Upper lobe of left lung (tissue), 6 donors: ENCODE data around the gene TXNRD1. TPM values are rescaled to one million over a fixed set of nuclear protein-coding genes. Genes with fewer than 3 reads are reported as not detected.
A peak's percentile ranks its signal among the peaks of the same experiment; 100 is the strongest.

Experiments
- ATAC-seq, 2 donors: fragments of 200-7000 bp; cut with Tn5 transposase; one replicate each; pipeline ENCODE4 v1.9.1; 2022; ENCODE audit warnings: mild to moderate bottlenecking in 2 of 2, moderate library complexity in 2 of 2; ENCODE audit not compliant: low FRiP score in 2 of 2
- DNase-seq, 2 donors: peaks; one replicate each; pipeline ENCODE4 v3.0.0-alpha.2; 2019 to 2020
- H3K27ac ChIP-seq, 4 donors: fragments of 200-600 bp; sonication (generic); one replicate each; pipeline ENCODE4 v1.5.1; 2016 to 2019
- H3K27me3 ChIP-seq, 4 donors: fragments of 200-600 bp; sonication (generic); one replicate each; pipeline ENCODE4 v1.5.1; 2017 to 2019
- H3K36me3 ChIP-seq, 4 donors: fragments of 200-600 bp; sonication (generic); one replicate each; pipeline ENCODE4 v1.5.1; 2016 to 2019
- H3K4me1 ChIP-seq, 4 donors: fragments of 200-600 bp; sonication (generic); one replicate each; pipeline ENCODE4 v1.5.1; 2018 to 2019
- H3K4me3 ChIP-seq, 4 donors: fragments of 200-600 bp; sonication (generic); one replicate each; pipeline ENCODE4 v1.5.1; 2017 to 2019; ENCODE audit warnings: mild to moderate bottlenecking in 2 of 4, moderate library complexity in 1 of 4
- H3K9me3 ChIP-seq, 4 donors: fragments of 200-600 bp; sonication (generic); one replicate each; pipeline ENCODE4 v1.5.1; 2018 to 2019
- CTCF ChIP-seq, 6 experiments: fragments of 450-650 bp in 4 of 6; fragments of 200-600 bp in 2 of 6; sonication (generic) in 2 of 6; IDR thresholded peaks; one replicate each; pipeline ENCODE4 v1.5.1; 2016 to 2019; ENCODE audit warnings: antibody characterized with exemption in 6 of 6
- EP300 ChIP-seq, 4 donors: sonication (generic); formaldehyde crosslinking; IDR thresholded peaks; one replicate each; pipeline ENCODE4 v1.5.1; 2017; ENCODE audit warnings: antibody characterized with exemption in 4 of 4, control low read depth in 2 of 4
- POLR2A ChIP-seq, 4 donors: fragments of 450-650 bp; IDR thresholded peaks; one replicate each; pipeline ENCODE4 v1.5.1; 2016 to 2017; ENCODE audit warnings: antibody characterized with exemption in 4 of 4, mild to moderate bottlenecking in 2 of 4
- POLR2AphosphoS5 ChIP-seq, 2 donors: sonication (generic); formaldehyde crosslinking; IDR thresholded peaks; one replicate each; pipeline ENCODE4 v1.5.1; 2017; ENCODE audit warnings: antibody characterized with exemption in 2 of 2
- WGBS, 2 donors: methylation state at CpG; one replicate each; pipeline ENCODE4 v1.1.5; 2017 to 2018; 5-methylcytosine and 5-hydroxymethylcytosine counted together
- total RNA-seq, 6 donors: library from RNA; depleted of rRNA in 4 of 6; stranded (reverse); fragments of >200 nt in 4 of 6; gene quantifications; one replicate each; pipeline versions ENCODE4 v1.1.0 to v1.2.1, GENCODE V29; 2016 to 2021
- donor health status: DM: no; HTN: no; CAD: no; lungs with moderate emphysema.
- donor health status: DM: no; HTN: yes; CAD: no; lungs with severe emphysema.

Gene TXNRD1
- total RNA-seq, 6 donors from 2014 or later: 124 to 381 (median 162) TPM

- Histone ChIP-seq H3K36me3 (no peaks in the 10 kb centered on the region), H3K27me3 (no peaks in the 10 kb centered on the region), H3K4me3 (no peak overlapping the region), H3K27ac (peak overlapping the region in 2 of 4 donors; percentile 46 to 51), H3K4me1 (peaks cover 9 to 15% (median 13%) of the 10 kb centered on the region in 4 donors), H3K9me3 (peaks cover 0 to 13% (median 8%) of the 10 kb centered on the region in 4 donors)
- WGBS, 2 donors: 47 to 55% methylated on average over 4 of the region's 4 CpGs
- ATAC-seq: peak; percentile 24 to 73
- no peak for DNase-seq
- TF ChIP-seq POLR2A (IDR thresholded peaks at IDR 0.05): no peak
- peak in 1 of 2 donors; percentile 56 for TF ChIP-seq POLR2AphosphoS5 (IDR thresholded peaks at IDR 0.05)
These were observed 33.4 kb upstream of the TXNRD1 start for GRCh38 chr12:104182144-104182543.

- Histone ChIP-seq H3K4me1 (peaks cover 5 to 13% (median 9%) of the 10 kb centered on the region in 4 donors), H3K36me3 (no peaks in the 10 kb centered on the region), H3K27me3 (no peaks in the 10 kb centered on the region), H3K27ac (peak overlapping the region in 1 of 4 donors; percentile 46), H3K4me3 (no peak overlapping the region), H3K9me3 (peaks cover 0 to 13% (median 8%) of the 10 kb centered on the region in 4 donors)
- DNase-seq: no peak
- 84 to 92% methylated on average over 5 of the region's 5 CpGs for WGBS, 2 donors
- TF ChIP-seq POLR2AphosphoS5 (IDR thresholded peaks at IDR 0.05): no peak
- no peak for ATAC-seq
These were observed 32.8 kb upstream of the TXNRD1 start for GRCh38 chr12:104182621-104183378.

DNA sequence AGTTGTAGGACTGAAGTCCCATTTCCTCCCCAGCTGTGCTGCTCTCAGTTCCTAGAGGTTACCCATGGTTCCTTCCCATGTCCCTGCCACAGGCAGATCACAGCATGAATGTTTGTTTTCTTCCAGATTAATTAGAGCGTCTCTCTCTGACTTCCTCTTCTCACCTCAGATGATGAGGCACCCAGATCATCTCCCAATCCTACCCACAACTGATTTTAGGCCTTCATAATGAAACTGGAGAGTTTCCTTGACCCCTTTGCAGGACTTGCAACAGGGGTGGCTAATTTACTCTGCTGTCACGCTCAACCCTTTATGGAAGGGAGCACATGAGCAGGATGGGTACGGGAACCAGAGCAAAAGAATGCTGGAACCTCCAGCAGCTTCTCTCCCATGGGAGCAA, 32.1 kb upstream of the TXNRD1 start:
- WGBS, 2 donors: 84 to 87% methylated on average over 3 of the region's 3 CpGs
- DNase-seq (no peak), ATAC-seq (no peak)
- H3K4me3 ChIP-seq: no peak overlapping the region
- peaks cover 0 to 7% (median 3%) of the 10 kb centered on the region in 4 donors for H3K4me1 ChIP-seq
- peaks cover 0 to 13% (median 8%) of the 10 kb centered on the region in 4 donors for H3K9me3 ChIP-seq
- H3K27ac ChIP-seq: no peak overlapping the region
- H3K27me3 ChIP-seq: no peaks in the 10 kb centered on the region
- H3K36me3 ChIP-seq: no peaks in the 10 kb centered on the region
- no peak for TF ChIP-seq EP300 (IDR thresholded peaks at IDR 0.05)
- TF ChIP-seq POLR2A (IDR thresholded peaks at IDR 0.05): no peak
- no peak for TF ChIP-seq CTCF (IDR thresholded peaks at IDR 0.05)
- no peak for TF ChIP-seq POLR2AphosphoS5 (IDR thresholded peaks at IDR 0.05)

GRCh38 chr12:104187446-104188155, 28.0 kb upstream of the TXNRD1 start:
- ATAC-seq (no peak), DNase-seq (peak in 1 of 2 donors; percentile 69)
- Histone ChIP-seq H3K27ac (no peak overlapping the region), H3K4me3 (no peak overlapping the region), H3K36me3 (no peaks in the 10 kb centered on the region), H3K4me1 (no peaks in the 10 kb centered on the region), H3K27me3 (no peaks in the 10 kb centered on the region), H3K9me3 (peaks cover 0 to 13% (median 8%) of the 10 kb centered on the region in 4 donors)
- 88 to 96% methylated on average over 17 to 18 of the region's 18 CpGs for WGBS, 2 donors
- TF ChIP-seq CTCF (IDR thresholded peaks at IDR 0.05) (no peak), POLR2AphosphoS5 (IDR thresholded peaks at IDR 0.05) (no peak), POLR2A (IDR thresholded peaks at IDR 0.05) (no peak), EP300 (IDR thresholded peaks at IDR 0.05) (no peak)

DNA sequence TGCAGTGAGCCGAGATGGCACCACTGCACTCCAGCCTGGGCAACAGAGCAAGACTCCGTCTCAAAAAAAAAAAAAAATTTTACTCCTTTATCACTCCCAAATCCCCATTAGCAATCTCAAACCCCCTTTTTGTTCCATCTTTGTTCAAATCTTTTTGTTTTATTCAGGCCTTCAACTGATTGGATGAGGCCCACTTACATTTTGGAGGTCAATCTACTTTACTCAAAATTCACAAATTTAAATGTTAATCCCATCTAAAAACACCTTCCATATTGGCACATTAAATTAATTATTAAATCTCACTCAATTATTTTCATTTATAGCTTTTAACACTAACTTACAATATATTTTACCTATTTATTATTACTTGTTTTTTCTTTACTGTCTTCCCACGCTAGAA, 27.0 kb upstream of the TXNRD1 start:
- Histone ChIP-seq H3K36me3 (no peaks in the 10 kb centered on the region), H3K27ac (no peak overlapping the region), H3K9me3 (peaks cover 0 to 8% (median 6%) of the 10 kb centered on the region in 4 donors), H3K4me3 (no peak overlapping the region), H3K27me3 (no peaks in the 10 kb centered on the region), H3K4me1 (no peaks in the 10 kb centered on the region)
- 92 to 96% methylated on average over 3 of the region's 3 CpGs for WGBS, 2 donors
- ATAC-seq: no peak
- TF ChIP-seq POLR2A (IDR thresholded peaks at IDR 0.05) (no peak), CTCF (IDR thresholded peaks at IDR 0.05) (no peak), POLR2AphosphoS5 (IDR thresholded peaks at IDR 0.05) (no peak), EP300 (IDR thresholded peaks at IDR 0.05) (no peak)
- no peak for DNase-seq
